GM23338 (cell line): Measurements from ENCODE around the gene KCNG3. TPM values are rescaled to one million over a fixed set of nuclear protein-coding genes. Genes with fewer than 3 reads are reported as not detected.

Experiments
- ATAC-seq: fragments of 200-7000 bp; cut with Tn5 transposase; 3 replicates; pipeline ENCODE4 v1.9.1; 2020
- DNase-seq: peaks from one replicate; pipeline ENCODE4 v3.0.0-alpha.2; 2015; ENCODE audit warnings: low spot score
- H2AFZ ChIP-seq: fragments of 200-600 bp; sonication (generic); 2 replicates; pipeline ENCODE4 v1.8.0; 2016; ENCODE audit warnings: antibody characterized with exemption, mild to moderate bottlenecking, moderate library complexity
- H3F3A ChIP-seq: fragments of 200-600 bp; sonication (generic); replicated peaks from 2 replicates; pipeline ENCODE4 v1.8.0; 2017; ENCODE audit warnings: antibody characterized with exemption, mixed run types, low read depth
- H3K27ac ChIP-seq: fragments of 200-600 bp; sonication (generic); 2 replicates; pipeline ENCODE4 v1.6.1; 2016; ENCODE audit warnings: low read depth
- H3K27me3 ChIP-seq: fragments of 200-600 bp; sonication (generic); 2 replicates; pipeline ENCODE4 v1.8.0; 2016; ENCODE audit warnings: mild to moderate bottlenecking, mixed run types, moderate library complexity; ENCODE audit not compliant: insufficient read depth
- H3K36me3 ChIP-seq: fragments of 200-600 bp; sonication (generic); 2 replicates; pipeline ENCODE4 v1.8.0; 2016; ENCODE audit warnings: mild to moderate bottlenecking; ENCODE audit not compliant: insufficient read depth
- H3K4me1 ChIP-seq: fragments of 200-600 bp; sonication (generic); 2 replicates; pipeline ENCODE4 v1.8.0; 2016; ENCODE audit warnings: mild to moderate bottlenecking, moderate library complexity; ENCODE audit not compliant: insufficient read depth
- H3K4me2 ChIP-seq: fragments of 200-600 bp; sonication (generic); 2 replicates; pipeline ENCODE4 v1.7.1; 2017; ENCODE audit warnings: mixed run types
- H3K4me3 ChIP-seq: fragments of 200-600 bp; sonication (generic); 2 replicates; pipeline ENCODE4 v1.6.1; 2016; ENCODE audit warnings: mixed run types
- H3K79me2 ChIP-seq: fragments of 200-600 bp; sonication (generic); replicated peaks from 2 replicates; pipeline ENCODE4 v1.8.0; 2017; ENCODE audit warnings: mild to moderate bottlenecking; ENCODE audit not compliant: insufficient read depth
- H3K9me2 ChIP-seq: fragments of 200-600 bp; sonication (generic); 2 replicates; pipeline ENCODE4 v1.8.0; 2017; ENCODE audit not compliant: insufficient read depth
- H4K20me1 ChIP-seq: fragments of 200-600 bp; sonication (generic); replicated peaks from 2 replicates; pipeline ENCODE4 v1.8.0; 2017; ENCODE audit warnings: mild to moderate bottlenecking; ENCODE audit not compliant: insufficient read depth
- H3K27ac Mint-ChIP-seq: 2 replicates; pipeline ENCODE4 v1.8.0; 2020; ENCODE audit warnings: inconsistent platforms, mild to moderate bottlenecking, moderate library complexity, mixed read lengths
- H3K27me3 Mint-ChIP-seq: 3 replicates; pipeline ENCODE4 v1.8.0; 2022; ENCODE audit warnings: low read depth, mild to moderate bottlenecking, moderate library complexity, mixed read lengths, inconsistent platforms; ENCODE audit not compliant: insufficient read depth, poor library complexity
- H3K36me3 Mint-ChIP-seq: 3 replicates; pipeline ENCODE4 v1.8.0; 2021; ENCODE audit warnings: low read depth, mild to moderate bottlenecking, inconsistent platforms, moderate library complexity, mixed read lengths
- H3K4me1 Mint-ChIP-seq: 3 replicates; pipeline ENCODE4 v1.8.0; 2020; ENCODE audit warnings: mild to moderate bottlenecking, inconsistent platforms, mixed read lengths
- H3K4me3 Mint-ChIP-seq: 3 replicates; pipeline ENCODE4 v1.8.0; 2021; ENCODE audit warnings: moderate library complexity, mild to moderate bottlenecking, inconsistent platforms, mixed read lengths
- H3K9me3 Mint-ChIP-seq: 3 replicates; pipeline ENCODE4 v1.8.0; 2020; ENCODE audit warnings: moderate library complexity, mild to moderate bottlenecking, inconsistent platforms, mixed read lengths
- CREB1 ChIP-seq: fragments of 250-450 bp; sonication (Bioruptor Pico); IDR thresholded peaks from 2 replicates; pipeline ENCODE4 v1.5.0; 2020; ENCODE audit warnings: low read depth, mild to moderate bottlenecking, moderate library complexity
- CTCF ChIP-seq, 2 experiments: fragments of 200-600 bp in 1 of 2; sonication (generic) in 1 of 2; conservative IDR thresholded peaks; 2 replicates each; pipeline versions ENCODE4 v1.5.1 to v1.6.1; 2016 to 2017; ENCODE audit warnings: antibody characterized with exemption in 2 of 2, low read depth in 2 of 2, mild to moderate bottlenecking in 2 of 2, moderate library complexity in 1 of 2
- ETS1 ChIP-seq: IDR thresholded peaks from 2 replicates; pipeline ENCODE4 v1.6.1; 2016; ENCODE audit warnings: antibody characterized with exemption
- EZH2 ChIP-seq: fragments of 200-600 bp; sonication (generic); IDR thresholded peaks from one replicate; pipeline ENCODE4 v1.8.0; 2017; ENCODE audit warnings: antibody characterized with exemption, mild to moderate bottlenecking, low read depth; ENCODE audit not compliant: unreplicated experiment
- EZH2phosphoT487 ChIP-seq: fragments of 200-600 bp; sonication (generic); IDR thresholded peaks from one replicate; pipeline ENCODE4 v1.8.1; 2018; ENCODE audit warnings: antibody characterized with exemption; ENCODE audit not compliant: unreplicated experiment
- JUNB ChIP-seq: IDR thresholded peaks from one replicate; pipeline ENCODE4 v1.6.1; 2016; ENCODE audit warnings: antibody characterized with exemption; ENCODE audit not compliant: unreplicated experiment
- NANOG ChIP-seq: IDR thresholded peaks from 2 replicates; pipeline ENCODE4 v1.6.1; 2016; ENCODE audit warnings: antibody characterized with exemption, borderline replicate concordance
- POLR2AphosphoS5 ChIP-seq: IDR thresholded peaks from 2 replicates; pipeline ENCODE4 v1.6.1; 2016; ENCODE audit warnings: antibody characterized with exemption, low read depth
- REST ChIP-seq: IDR thresholded peaks from one replicate; pipeline ENCODE4 v1.6.1; 2018; ENCODE audit warnings: antibody characterized with exemption; ENCODE audit not compliant: unreplicated experiment
- STAT1 ChIP-seq: IDR thresholded peaks from one replicate; pipeline ENCODE4 v1.6.1; 2016; ENCODE audit warnings: antibody characterized with exemption; ENCODE audit not compliant: unreplicated experiment
- ZNF114 ChIP-seq: fragments of 250-450 bp; sonication (Bioruptor Pico); IDR thresholded peaks from 2 replicates; pipeline ENCODE4 v1.5.0; 2020; ENCODE audit warnings: mild to moderate bottlenecking, moderate library complexity
- ZNF331 ChIP-seq: fragments of 250-450 bp; sonication (Bioruptor Pico); IDR thresholded peaks from 2 replicates; pipeline ENCODE4 v1.5.0; 2020; ENCODE audit warnings: low read depth, mild to moderate bottlenecking, moderate library complexity
- ZNF462 ChIP-seq: fragments of 250-450 bp; sonication (Bioruptor Pico); IDR thresholded peaks from 2 replicates; pipeline ENCODE4 v1.5.0; 2020; ENCODE audit warnings: mild to moderate bottlenecking, moderate library complexity
- polyA plus RNA-seq: library from polyadenylated mRNA; unstranded; fragments of >200 nt; fragmentation: Nextera tagmentation; extraction: Ambion mirVana; gene quantifications from 2 replicates; pipeline ENCODE4 v1.2.1, GENCODE V29; 2016
- total RNA-seq: library from RNA; depleted of rRNA; stranded (reverse); fragments of >200 nt; shearing (Covaris generic); gene quantifications from 2 replicates; pipeline ENCODE4 v1.2.3, GENCODE V29; 2014

Gene KCNG3
- total and polyA plus RNA-seq, 2 experiments from 2014 or later = 2.5 to 36.2 TPM

GRCh38 chr2:42429352-42429751 is 64.4 kb downstream of the KCNG3 start:
- Histone ChIP-seq H2AFZ (no peak overlapping the region), H3K79me2 (peaks cover 57% of the 10 kb centered on the region), H4K20me1 (peaks cover 14% of the 10 kb centered on the region), H3K4me1 (no peaks in the 10 kb centered on the region; the same call in 1 of the 2 replicates), H3K36me3 (no peaks in the 10 kb centered on the region), H3K27ac (peak overlapping the region; percentile 64), H3K4me2 (no peak overlapping the region), H3F3A (no peaks in the 10 kb centered on the region; the same call in 1 of the 2 replicates), H3K9me2 (no peaks in the 10 kb centered on the region), H3K27me3 (no peaks in the 10 kb centered on the region), H3K4me3 (no peak overlapping the region)
- no peak for ATAC-seq
- Mint-ChIP-seq H3K9me3 (no peaks in the 10 kb centered on the region), H3K27me3 (no peaks in the 10 kb centered on the region), H3K4me1 (peaks cover 3% of the 10 kb centered on the region; the same call in 1 of the 3 replicates), H3K4me3 (no peak overlapping the region), H3K27ac (no peak overlapping the region), H3K36me3 (no peaks in the 10 kb centered on the region; the same call in 2 of the 3 replicates)
- no peak for DNase-seq
- TF ChIP-seq CTCF (conservative IDR thresholded peaks at IDR 0.05; ENCODE audit: low read depth in 2 of 2) (no peak), POLR2AphosphoS5 (no peak), REST (no peak), EZH2phosphoT487 (no peak), NANOG (no peak), CREB1 (CRISPR knock-in tag) (no peak), ZNF331 (no peak), ETS1 (no peak), JUNB (no peak), ZNF462 (no peak), ZNF114 (no peak), EZH2 (no peak), STAT1 (no peak)
